Adipose tissue (tissue), 3 donors: Measurements from ENCODE around the gene KDM7A. TPM values are rescaled to one million over a fixed set of nuclear protein-coding genes. Genes with fewer than 3 reads are reported as not detected.
"Not testable (repeated sequence)": the region's sequence is repeated elsewhere in the genome, so short reads cannot be mapped to it uniquely, and the experiment has no call there.

ENCODE experiments used
- H3K27ac ChIP-seq: one replicate; pipeline ENCODE4 v1.5.1; 2013; ENCODE audit warnings: low read depth, low read length
- WGBS, 3 donors: extraction: QIAGEN DNeasy Blood & Tissue Kit; methylation state at CpG; one replicate each; pipeline ENCODE4 v1.1.7; 2013; 5-methylcytosine and 5-hydroxymethylcytosine counted together
- polyA plus RNA-seq, 3 donors: library from polyadenylated mRNA; stranded (reverse); fragments of 200-250 nt; gene quantifications; one replicate each; pipeline ENCODE4 v1.2.3, GENCODE V29; 2013
- donor health status: healthy with polysubstance abuse.
- donor health status: Bipolar disorder and iron deficiency.
- donor health status: healthy.

Gene KDM7A
- polyA plus RNA-seq, 3 donors = 2.9 to 6.3 (median 6.0) TPM

- H3K27ac ChIP-seq = no peak overlapping the region
Measured at GRCh38 chr7:140203556-140203955, 26.8 kb upstream of the KDM7A start.

- WGBS, 3 donors = 90 to 95% (median 93%) methylated on average over 6 of the region's 6 CpGs
- H3K27ac ChIP-seq = not testable (repeated sequence)
Measured at GRCh38 chr7:140202942-140203341, 26.2 kb upstream of the KDM7A start.

GRCh38 chr7:140201393-140201792 lies 24.6 kb upstream of the KDM7A start:
- 87 to 94% (median 87%) methylated on average over 6 of the region's 6 CpGs for WGBS, 3 donors

DNA sequence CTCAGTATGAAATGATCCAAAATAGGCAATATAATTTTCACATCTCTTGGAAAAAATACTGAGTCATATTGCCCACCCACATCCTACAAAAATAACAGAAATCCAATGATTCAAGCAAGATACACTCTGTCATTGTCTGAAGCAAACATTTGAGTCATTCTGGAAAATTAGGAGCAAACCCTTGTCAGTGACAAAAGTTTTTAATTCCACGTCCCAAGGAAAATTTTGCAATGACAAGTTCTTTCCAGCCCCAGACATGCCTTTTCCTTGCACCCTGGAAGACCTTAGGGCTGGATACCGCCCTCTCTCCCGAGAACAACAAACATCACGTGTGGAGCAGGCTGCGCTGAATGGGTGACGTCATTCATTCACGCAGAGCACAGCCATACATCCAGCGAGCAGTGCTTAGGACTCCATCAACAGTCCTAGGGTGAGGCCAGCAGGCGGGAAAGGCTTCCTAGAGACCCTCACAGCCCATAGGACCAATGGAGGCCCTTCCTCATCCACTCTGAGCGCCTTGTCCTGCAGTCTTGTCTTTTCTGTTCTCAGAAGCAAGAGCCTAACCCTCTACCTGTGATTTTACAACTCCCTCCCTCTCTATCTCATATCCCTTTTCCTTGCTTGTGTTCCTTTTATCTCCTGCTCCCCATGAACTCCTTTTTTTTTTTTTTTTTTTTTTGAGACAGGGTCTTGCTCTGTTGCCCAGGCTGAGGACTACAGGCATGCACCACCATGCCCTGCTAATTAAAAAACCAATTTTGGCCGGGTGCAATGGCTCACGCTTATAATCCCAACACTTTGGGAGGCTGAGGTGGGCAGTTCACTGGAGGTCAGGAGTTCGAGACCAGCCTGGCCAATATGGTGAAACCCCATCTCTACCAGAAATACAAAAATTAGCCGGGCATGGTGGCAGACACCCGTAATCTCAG lies 23.5 kb upstream of the KDM7A start:
- H3K27ac ChIP-seq = no peak overlapping the region

More at GRCh38 chr7:140201393-140201792, 24.6 kb upstream of the KDM7A start:
- no peak overlapping the region for H3K27ac ChIP-seq

DNA sequence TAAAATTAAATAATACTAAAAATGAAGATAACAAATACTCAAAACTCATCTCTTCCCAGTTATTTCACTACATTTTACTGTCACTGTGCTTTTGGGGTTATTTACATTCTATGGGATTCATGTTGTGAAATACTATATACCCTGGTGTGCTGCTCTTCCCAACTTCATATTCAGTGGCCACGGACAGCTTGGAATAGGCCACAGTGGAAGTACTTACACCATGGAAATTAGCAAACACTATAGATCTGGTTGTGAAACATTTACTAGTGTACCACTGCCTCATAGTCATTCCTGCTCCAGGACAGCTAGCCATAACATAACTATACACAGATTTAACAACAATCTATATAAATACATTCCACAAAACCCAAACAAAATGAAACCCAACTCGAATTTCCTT lies 21.2 kb upstream of the KDM7A start:
- no peak overlapping the region for H3K27ac ChIP-seq
- WGBS, 3 donors = 80 to 90% (median 82%) methylated on average over 2 of the region's 2 CpGs

More for the DNA sequence above, 23.5 kb upstream of the KDM7A start:
- 72 to 82% (median 80%) methylated on average over 15 of the region's 15 CpGs for WGBS, 3 donors

DNA sequence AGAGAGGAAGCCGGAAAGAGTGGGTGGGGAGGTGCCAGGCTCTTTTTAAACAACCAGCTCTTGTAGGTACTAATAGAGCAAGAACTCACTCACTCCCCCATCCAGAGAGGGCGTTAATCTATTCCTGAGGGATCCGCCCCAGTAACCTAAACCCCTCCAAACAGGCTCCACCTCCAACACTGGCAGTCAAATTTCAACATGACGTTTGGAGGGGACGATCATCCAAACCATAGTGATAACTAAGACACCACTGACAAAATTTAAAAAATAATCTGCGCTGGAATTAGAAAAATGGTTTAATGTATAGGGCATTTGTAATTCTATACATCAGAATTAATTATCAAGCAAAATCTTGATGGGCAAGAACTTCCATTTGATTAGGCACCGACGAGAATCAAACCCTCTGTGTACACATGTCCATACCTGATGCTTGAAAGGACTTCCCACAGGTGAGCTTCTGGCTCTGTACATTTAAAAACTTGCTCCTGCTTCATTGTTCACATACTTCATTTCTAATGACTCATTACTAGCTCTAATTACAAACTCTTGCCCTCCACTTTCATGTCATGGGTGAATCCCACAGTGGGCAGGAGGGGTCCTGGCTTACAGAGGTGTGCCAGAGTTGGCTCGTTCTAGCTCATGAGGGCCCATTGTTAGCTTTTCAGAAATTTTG lies 20.6 kb upstream of the KDM7A start:
- 74 to 86% (median 86%) methylated on average over 9 of the region's 9 CpGs for WGBS, 3 donors
- H3K27ac ChIP-seq = no peak overlapping the region

DNA sequence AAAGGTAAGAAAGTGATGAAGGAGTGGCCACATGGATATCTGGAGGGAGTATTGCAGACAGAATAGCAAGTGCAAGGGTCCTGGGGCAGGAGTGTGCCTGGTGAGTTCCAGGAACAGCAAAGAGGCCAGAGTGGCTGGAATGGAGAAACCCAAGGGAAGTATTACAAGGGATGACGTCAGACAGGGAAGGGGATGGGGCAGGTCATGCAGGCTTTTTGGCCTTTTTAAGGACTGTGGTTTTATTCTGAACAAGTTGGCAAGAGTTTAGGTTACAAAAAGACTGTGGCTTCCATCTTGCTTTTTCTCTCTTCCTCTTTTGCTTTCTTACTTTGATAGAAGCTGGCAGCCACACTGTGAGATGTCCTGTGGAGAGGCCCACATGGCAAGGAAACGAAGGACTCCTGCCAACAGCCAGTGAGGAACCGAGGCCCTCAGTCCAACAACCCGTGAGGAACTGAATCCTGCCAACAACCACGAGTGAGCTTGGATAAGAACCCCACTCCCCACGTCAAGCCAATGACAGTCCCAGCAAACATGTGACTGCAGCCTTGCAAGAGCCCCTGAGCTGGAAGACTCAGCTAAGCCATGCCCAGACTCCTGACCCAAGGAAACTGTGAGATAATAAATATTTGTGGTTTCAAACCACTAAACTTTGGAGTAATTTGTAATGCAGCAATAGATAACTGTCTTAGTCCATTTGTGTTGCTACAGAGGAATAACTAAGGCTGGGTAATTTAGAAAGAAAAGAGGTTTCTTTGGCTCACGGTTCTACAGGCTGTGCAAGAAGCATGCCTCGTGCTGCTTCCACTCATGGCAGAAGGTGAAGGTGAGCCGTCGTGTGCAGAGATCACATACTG lies 19.8 kb upstream of the KDM7A start:
- H3K27ac ChIP-seq = no peak overlapping the region
- 61 to 81% (median 63%) methylated on average over 10 of the region's 10 CpGs for WGBS, 3 donors

DNA sequence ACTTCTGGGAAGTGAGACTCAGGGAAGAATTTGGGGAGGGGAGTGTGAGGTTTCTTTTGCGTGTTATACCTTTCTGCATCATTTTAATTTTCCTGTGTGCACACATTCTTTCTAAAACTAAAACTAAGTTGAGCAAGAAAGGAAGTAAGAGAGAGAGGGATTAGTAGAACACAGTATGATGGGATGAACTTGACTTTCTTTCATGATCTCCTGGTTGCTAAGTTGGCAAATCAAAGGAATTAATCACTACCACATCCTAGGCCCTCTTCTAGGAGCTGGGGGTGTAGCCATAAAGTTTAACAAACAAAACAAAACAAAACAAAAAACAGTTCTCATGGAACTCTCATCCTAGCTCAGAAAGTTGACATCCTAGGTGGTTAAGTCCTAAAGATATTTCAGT lies 19.1 kb upstream of the KDM7A start:
- 82 to 94% (median 86%) methylated on average over 1 of the region's 1 CpG for WGBS, 3 donors
- no peak overlapping the region for H3K27ac ChIP-seq

- no peak overlapping the region for H3K27ac ChIP-seq
Measured at GRCh38 chr7:140192620-140193019, 15.8 kb upstream of the KDM7A start.

DNA sequence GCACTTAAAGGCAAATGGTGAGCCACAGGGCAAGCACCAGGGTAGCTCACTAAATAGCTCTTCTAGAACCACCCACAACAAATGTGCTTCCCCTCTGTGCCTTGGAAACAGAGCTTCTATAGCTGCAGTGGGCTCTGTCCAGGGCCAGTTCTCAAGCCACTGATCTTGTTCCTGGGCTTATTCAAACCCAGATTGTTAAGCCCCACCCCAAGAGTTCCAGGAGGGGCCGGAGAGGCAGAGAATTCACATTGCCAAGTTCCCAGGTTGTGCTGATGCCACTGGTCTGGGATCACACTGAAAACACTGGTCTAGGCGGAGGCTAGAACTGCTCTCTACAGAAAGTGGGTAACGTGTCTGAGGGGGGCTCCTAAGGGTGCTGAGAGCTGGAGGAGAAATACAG lies 15.4 kb upstream of the KDM7A start:
- H3K27ac ChIP-seq = no peak overlapping the region
- 77 to 88% (median 81%) methylated on average over 3 of the region's 3 CpGs for WGBS, 3 donors

DNA sequence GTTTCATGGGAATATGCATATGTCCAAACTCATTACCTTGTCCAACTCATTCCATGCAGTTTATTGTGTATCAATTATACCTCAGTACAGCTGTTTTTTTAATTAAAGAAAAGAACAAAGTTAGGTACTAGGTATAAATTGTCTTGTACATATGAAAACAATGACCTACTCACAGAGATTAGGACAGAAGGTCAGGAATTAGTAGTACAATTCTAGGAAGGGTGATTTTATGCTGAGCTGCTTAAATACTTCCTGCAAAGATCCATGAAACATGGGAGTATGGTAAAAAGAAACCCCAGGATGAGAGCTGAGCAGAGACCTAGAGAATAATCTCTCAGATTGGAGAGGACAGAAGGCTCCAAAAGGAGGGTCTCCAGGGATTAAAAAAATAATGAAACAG lies 13.8 kb upstream of the KDM7A start:
- no peak overlapping the region for H3K27ac ChIP-seq

GRCh38 chr7:140189917-140190316 lies 13.1 kb upstream of the KDM7A start:
- no peak overlapping the region for H3K27ac ChIP-seq
- WGBS, 3 donors = 79 to 88% (median 88%) methylated on average over 2 of the region's 2 CpGs

DNA sequence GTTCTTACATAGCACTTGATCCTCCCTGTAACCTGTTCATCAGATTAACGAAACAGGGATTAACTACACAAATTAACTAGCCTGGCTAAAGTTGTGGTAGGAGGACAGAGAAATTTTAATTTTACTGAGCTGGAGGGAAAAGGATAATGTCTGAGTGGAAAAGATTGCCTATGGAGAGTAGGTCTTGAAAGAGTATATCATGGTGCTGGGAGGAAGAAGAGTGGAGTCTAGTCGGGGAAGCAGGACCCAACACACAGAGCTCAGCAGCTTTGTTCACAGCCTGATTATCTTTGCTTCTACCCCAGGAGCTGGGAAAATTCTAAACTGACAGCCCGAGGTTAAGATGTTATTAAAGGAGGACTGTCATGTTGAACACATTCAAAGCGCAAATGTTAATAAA lies 6.1 kb upstream of the KDM7A start:
- H3K27ac ChIP-seq = no peak overlapping the region
- WGBS, 3 donors = 76 to 81% (median 77%) methylated on average over 4 of the region's 4 CpGs

DNA sequence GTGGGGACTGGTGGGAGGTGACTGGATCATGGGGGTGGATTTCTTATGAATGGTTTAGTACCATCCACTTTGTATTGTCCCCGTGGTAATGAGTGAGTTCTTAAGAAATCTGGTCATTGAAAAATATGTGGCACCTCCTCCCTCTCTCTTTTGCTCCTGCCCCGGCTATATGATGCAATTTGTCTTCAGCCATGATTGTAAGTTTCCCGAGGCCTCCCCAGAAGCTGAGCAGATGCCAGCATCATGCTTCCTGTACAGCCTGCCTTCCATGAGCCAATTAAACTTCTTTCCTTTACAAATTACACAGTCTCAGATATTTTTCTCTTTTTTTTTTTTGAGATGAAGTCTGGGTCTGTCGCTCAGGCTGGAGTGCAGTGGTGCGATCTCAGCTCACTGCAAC lies 2.6 kb upstream of the KDM7A start:
- no peak overlapping the region for H3K27ac ChIP-seq
- WGBS, 3 donors = 84 to 94% (median 90%) methylated on average over 5 of the region's 5 CpGs

GRCh38 chr7:140176122-140176701 lies 571 bp downstream of the KDM7A start:
- 0% methylated on average over 44 to 91 of the region's 95 CpGs for WGBS, 3 donors
- H3K27ac ChIP-seq = peak overlapping the region; percentile 96

GRCh38 chr7:140175221-140176121 lies 1.3 kb downstream of the KDM7A start:
- WGBS, 3 donors = 0 to 1% (median 1%) methylated on average over 65 to 72 of the region's 72 CpGs
- H3K27ac ChIP-seq = peak overlapping the region; percentile 96

- H3K27ac ChIP-seq = no peak overlapping the region
- WGBS, 3 donors = 63 to 82% (median 81%) methylated on average over 2 of the region's 2 CpGs
Measured at GRCh38 chr7:140174217-140174616, 2.6 kb downstream of the KDM7A start.

DNA sequence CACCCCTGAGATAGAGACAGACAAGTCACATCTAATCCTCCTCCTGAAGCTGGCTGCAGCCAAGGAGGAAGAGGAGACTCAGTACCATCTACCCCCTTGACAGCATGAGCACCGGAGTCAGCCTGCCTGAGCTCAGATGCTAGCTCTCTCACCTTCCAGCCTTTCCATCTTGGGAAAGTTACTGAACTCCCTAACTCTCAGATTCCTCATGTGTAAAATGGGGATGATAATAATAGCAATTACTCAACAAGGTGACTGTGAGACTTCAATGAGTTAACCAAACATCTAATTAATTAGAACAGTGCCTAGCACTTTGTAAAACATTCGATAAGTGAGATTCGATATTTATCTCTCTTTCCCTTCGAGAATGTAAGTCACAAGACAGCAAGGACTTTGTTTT lies 6.4 kb downstream of the KDM7A start:
- H3K27ac ChIP-seq = no peak overlapping the region
- 44 to 90% (median 86%) methylated on average over 4 of the region's 4 CpGs for WGBS, 3 donors
